Ovary (tissue), 3 donors: ENCODE results near the gene ZNF74.

ENCODE experiments used
- EP300 ChIP-seq: sonication (generic); formaldehyde crosslinking; IDR thresholded peaks from one replicate; pipeline ENCODE4 v1.6.1; 2017; ENCODE audit warnings: antibody characterized with exemption
- TF ChIP-seq, protein P1 (sequence below), 3 donors: fragments of 450-650 bp in 2 of 3; fragments of 200-600 bp in 1 of 3; IDR thresholded peaks; one replicate each; pipeline versions ENCODE4 v1.5.1 to v1.8.0; 2016 to 2022; ENCODE audit warnings: antibody characterized with exemption in 3 of 3, mild to moderate bottlenecking in 1 of 3
- donor health status: DM: no; HTN: no; CAD: no.

DNA sequence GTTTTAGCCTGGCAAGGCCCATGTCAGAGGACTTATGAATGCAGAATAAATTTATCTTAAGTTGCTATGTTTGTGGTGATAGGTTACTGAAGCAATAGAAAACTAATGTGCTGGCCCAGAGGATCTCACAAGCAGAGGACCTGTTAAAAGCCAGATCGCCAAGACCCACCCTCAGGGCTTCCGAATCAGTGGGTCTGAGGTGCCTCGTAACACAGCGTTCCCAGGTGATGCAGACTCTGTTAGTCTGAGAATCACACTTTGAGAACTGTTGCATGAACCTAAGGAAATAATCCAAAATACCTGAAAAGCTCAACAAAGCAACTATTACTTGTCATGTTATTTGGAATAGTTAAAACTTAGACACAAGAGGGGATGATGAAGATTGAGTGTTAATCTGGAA is 50.4 kb downstream of the ZNF74 start:
- no peak for TF ChIP-seq EP300
- TF ChIP-seq, protein P1, sequence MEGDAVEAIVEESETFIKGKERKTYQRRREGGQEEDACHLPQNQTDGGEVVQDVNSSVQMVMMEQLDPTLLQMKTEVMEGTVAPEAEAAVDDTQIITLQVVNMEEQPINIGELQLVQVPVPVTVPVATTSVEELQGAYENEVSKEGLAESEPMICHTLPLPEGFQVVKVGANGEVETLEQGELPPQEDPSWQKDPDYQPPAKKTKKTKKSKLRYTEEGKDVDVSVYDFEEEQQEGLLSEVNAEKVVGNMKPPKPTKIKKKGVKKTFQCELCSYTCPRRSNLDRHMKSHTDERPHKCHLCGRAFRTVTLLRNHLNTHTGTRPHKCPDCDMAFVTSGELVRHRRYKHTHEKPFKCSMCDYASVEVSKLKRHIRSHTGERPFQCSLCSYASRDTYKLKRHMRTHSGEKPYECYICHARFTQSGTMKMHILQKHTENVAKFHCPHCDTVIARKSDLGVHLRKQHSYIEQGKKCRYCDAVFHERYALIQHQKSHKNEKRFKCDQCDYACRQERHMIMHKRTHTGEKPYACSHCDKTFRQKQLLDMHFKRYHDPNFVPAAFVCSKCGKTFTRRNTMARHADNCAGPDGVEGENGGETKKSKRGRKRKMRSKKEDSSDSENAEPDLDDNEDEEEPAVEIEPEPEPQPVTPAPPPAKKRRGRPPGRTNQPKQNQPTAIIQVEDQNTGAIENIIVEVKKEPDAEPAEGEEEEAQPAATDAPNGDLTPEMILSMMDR (IDR thresholded peaks at IDR 0.05), result no peak
